ENCODE data around the gene FANCB. TPM values are rescaled to one million over a fixed set of nuclear protein-coding genes. Genes with fewer than 3 reads are reported as not detected.

The FANCB gene
- total RNA-seq, 4 donors from 2014 or later = 0.53 to 7.8 (median 1.8) TPM

- intact Hi-C loops (cut with DNase I) = no loop called here
- no peaks in the 10 kb centered on the region for H3K4me1 ChIP-seq
- DNase-seq = no peak
- H3K4me3 ChIP-seq = no peak overlapping the region
- TF ChIP-seq POLR2A (IDR thresholded peaks at IDR 0.05) (no peak), CTCF (IDR thresholded peaks at IDR 0.05) (no peak)
- H3K27ac ChIP-seq = no peak overlapping the region
- no peaks in the 10 kb centered on the region for H3K27me3 ChIP-seq
- no peaks in the 10 kb centered on the region for H3K36me3 ChIP-seq
- WGBS, 2 donors = 75 to 76% methylated on average over 1 of the region's 1 CpG
- H3K9me3 ChIP-seq = peaks cover 0 to 6% (median 0%) of the 10 kb centered on the region in 3 donors
These were observed 8.2 kb downstream of the FANCB start for GRCh38 chrX:14864631-14865030.

- DNase-seq = no peak
- TF ChIP-seq CTCF (IDR thresholded peaks at IDR 0.05) = no peak
- no peak for TF ChIP-seq POLR2A (IDR thresholded peaks at IDR 0.05)
- Histone ChIP-seq H3K4me3 (no peak overlapping the region), H3K27me3 (no peaks in the 10 kb centered on the region), H3K9me3 (no peaks in the 10 kb centered on the region), H3K27ac (no peak overlapping the region), H3K4me1 (peaks cover 0 to 3% (median 0%) of the 10 kb centered on the region in 3 donors), H3K36me3 (no peaks in the 10 kb centered on the region)
- intact Hi-C loops (cut with DNase I) = no loop called here
- WGBS, 2 donors = 61 to 67% methylated on average over 3 of the region's 3 CpGs
These were observed 21.3 kb downstream of the FANCB start for GRCh38 chrX:14851526-14851925.

- Histone ChIP-seq H3K9me3 (no peaks in the 10 kb centered on the region), H3K27ac (no peak overlapping the region), H3K36me3 (no peaks in the 10 kb centered on the region), H3K4me1 (peaks cover 0 to 3% (median 0%) of the 10 kb centered on the region in 3 donors), H3K27me3 (no peaks in the 10 kb centered on the region), H3K4me3 (no peak overlapping the region)
- DNase-seq = no peak
- intact Hi-C loops (cut with DNase I) = no loop called here
- WGBS, 2 donors = 69 to 100% methylated on average over 4 of the region's 4 CpGs
- TF ChIP-seq POLR2A (IDR thresholded peaks at IDR 0.05) (no peak), CTCF (IDR thresholded peaks at IDR 0.05) (no peak)
These were observed 29.2 kb downstream of the FANCB start for GRCh38 chrX:14843666-14844065.

GRCh38 chrX:14837155-14837554 is 35.7 kb downstream of the FANCB start:
- Histone ChIP-seq H3K27ac (no peak overlapping the region), H3K9me3 (no peaks in the 10 kb centered on the region), H3K36me3 (no peaks in the 10 kb centered on the region), H3K4me1 (no peaks in the 10 kb centered on the region), H3K27me3 (no peaks in the 10 kb centered on the region), H3K4me3 (no peak overlapping the region)
- WGBS, 2 donors = 83 to 92% methylated on average over 2 of the region's 2 CpGs
- TF ChIP-seq CTCF (IDR thresholded peaks at IDR 0.05) (no peak), POLR2A (IDR thresholded peaks at IDR 0.05) (no peak)
- intact Hi-C loops (cut with DNase I) = no loop called here
- DNase-seq = no peak

- H3K9me3 ChIP-seq = no peaks in the 10 kb centered on the region
- no peak overlapping the region for H3K4me3 ChIP-seq
- intact Hi-C loops (cut with DNase I) = no loop called here
- no peak for TF ChIP-seq POLR2A (IDR thresholded peaks at IDR 0.05)
- TF ChIP-seq CTCF (IDR thresholded peaks at IDR 0.05) = no peak
- no peaks in the 10 kb centered on the region for H3K4me1 ChIP-seq
- H3K36me3 ChIP-seq = no peaks in the 10 kb centered on the region
- no peaks in the 10 kb centered on the region for H3K27me3 ChIP-seq
- no peak overlapping the region for H3K27ac ChIP-seq
- no peak for DNase-seq
These were observed 40.3 kb downstream of the FANCB start for GRCh38 chrX:14832586-14832985.
